ENCODE results near the gene LRIG1. TPM values are rescaled to one million over a fixed set of nuclear protein-coding genes. Genes with fewer than 3 reads are reported as not detected.

LRIG1 gene
- total and polyA plus RNA-seq, 2 donors (not counting 1 experiment from before 2014, with no cell fraction given): 27.9 to 104 TPM

GRCh38 chr3:66344848-66345578, 155.8 kb downstream of the LRIG1 start:
- no peak overlapping the region for H3K4me2 ChIP-seq (ENCODE audit: extremely low read depth, insufficient read depth, low read length)
- no peak overlapping the region for H3K9ac ChIP-seq (ENCODE audit: insufficient read depth, low read length)
- no peak for TF ChIP-seq CTCF (conservative IDR thresholded peaks at IDR 0.05 in 1 of 2, IDR thresholded peaks at IDR 0.05 in 1 of 2; ENCODE audit: low read depth in 1 of 2, low read length in 2 of 2)
- no peak for TF ChIP-seq EZH2 (IDR thresholded peaks at IDR 0.05; ENCODE audit: low read length, missing control alignments)

GRCh38 chr3:66344391-66344811, 156.4 kb downstream of the LRIG1 start:
- H3K79me2 ChIP-seq (ENCODE audit: control insufficient read depth, insufficient read depth, low read length): no peaks in the 10 kb centered on the region
- H3K9ac ChIP-seq (ENCODE audit: insufficient read depth, low read length): no peak overlapping the region
- no peak overlapping the region for H3K4me3 ChIP-seq (replicated peaks in 1 of 4; ENCODE audit: control extremely low read depth in 1 of 4, insufficient read depth in 1 of 4, low read depth in 3 of 4, low read length in 4 of 4)
- H2AFZ ChIP-seq (ENCODE audit: low read length): no peak overlapping the region
- no peaks in the 10 kb centered on the region for H3K4me1 ChIP-seq (ENCODE audit: control insufficient read depth, extremely low read depth, insufficient read depth, low read length)
- H4K20me1 ChIP-seq (ENCODE audit: control insufficient read depth, extremely low read depth, insufficient read depth, low read length): no peaks in the 10 kb centered on the region
- no peak overlapping the region for H3K27ac ChIP-seq (ENCODE audit: insufficient read depth, low read length)
- TF ChIP-seq EZH2 (IDR thresholded peaks at IDR 0.05; ENCODE audit: low read length, missing control alignments) (no peak), CTCF (conservative IDR thresholded peaks at IDR 0.05 in 1 of 2, IDR thresholded peaks at IDR 0.05 in 1 of 2; ENCODE audit: low read depth in 1 of 2, low read length in 2 of 2) (no peak)
- no peaks in the 10 kb centered on the region for H3K36me3 ChIP-seq (ENCODE audit: control insufficient read depth, insufficient read depth, low read length)
- no peaks in the 10 kb centered on the region for H3K27me3 ChIP-seq (ENCODE audit: control insufficient read depth, insufficient read depth, low read length)
- DNase-seq (ENCODE audit: low read depth in 2 of 2): no peak
- H3K4me2 ChIP-seq (ENCODE audit: extremely low read depth, insufficient read depth, low read length): no peak overlapping the region
- H3K9me3 ChIP-seq (ENCODE audit: control insufficient read depth, insufficient read depth, low read depth, low read length): no peaks in the 10 kb centered on the region

More at GRCh38 chr3:66344848-66345578, 155.8 kb downstream of the LRIG1 start:
- no peaks in the 10 kb centered on the region for H3K27me3 ChIP-seq (ENCODE audit: control insufficient read depth, insufficient read depth, low read length)
- no peak overlapping the region for H3K4me3 ChIP-seq (replicated peaks in 1 of 4; ENCODE audit: control extremely low read depth in 1 of 4, insufficient read depth in 1 of 4, low read depth in 3 of 4, low read length in 4 of 4)
- no peaks in the 10 kb centered on the region for H3K36me3 ChIP-seq (ENCODE audit: control insufficient read depth, insufficient read depth, low read length)
- H3K9me3 ChIP-seq (ENCODE audit: control insufficient read depth, insufficient read depth, low read depth, low read length): no peaks in the 10 kb centered on the region
- no peak overlapping the region for H2AFZ ChIP-seq (ENCODE audit: low read length)
- no peak for DNase-seq (ENCODE audit: low read depth in 2 of 2)
- H3K27ac ChIP-seq (ENCODE audit: insufficient read depth, low read length): no peak overlapping the region
- H3K79me2 ChIP-seq (ENCODE audit: control insufficient read depth, insufficient read depth, low read length): no peaks in the 10 kb centered on the region
- H3K4me1 ChIP-seq (ENCODE audit: control insufficient read depth, extremely low read depth, insufficient read depth, low read length): no peaks in the 10 kb centered on the region
- H4K20me1 ChIP-seq (ENCODE audit: control insufficient read depth, extremely low read depth, insufficient read depth, low read length): no peaks in the 10 kb centered on the region

- Histone ChIP-seq H3K36me3 (ENCODE audit: control insufficient read depth, insufficient read depth, low read length) (no peaks in the 10 kb centered on the region), H3K9ac (ENCODE audit: insufficient read depth, low read length) (no peak overlapping the region), H3K4me1 (ENCODE audit: control insufficient read depth, extremely low read depth, insufficient read depth, low read length) (no peaks in the 10 kb centered on the region), H3K4me2 (ENCODE audit: extremely low read depth, insufficient read depth, low read length) (no peak overlapping the region), H3K4me3 (replicated peaks in 1 of 4; ENCODE audit: control extremely low read depth in 1 of 4, insufficient read depth in 1 of 4, low read depth in 3 of 4, low read length in 4 of 4) (no peak overlapping the region), H3K27ac (ENCODE audit: insufficient read depth, low read length) (no peak overlapping the region), H3K27me3 (ENCODE audit: control insufficient read depth, insufficient read depth, low read length) (no peaks in the 10 kb centered on the region), H2AFZ (ENCODE audit: low read length) (no peak overlapping the region), H4K20me1 (ENCODE audit: control insufficient read depth, extremely low read depth, insufficient read depth, low read length) (no peaks in the 10 kb centered on the region), H3K79me2 (ENCODE audit: control insufficient read depth, insufficient read depth, low read length) (no peaks in the 10 kb centered on the region), H3K9me3 (ENCODE audit: control insufficient read depth, insufficient read depth, low read depth, low read length) (no peaks in the 10 kb centered on the region)
- TF ChIP-seq CTCF (conservative IDR thresholded peaks at IDR 0.05 in 1 of 2, IDR thresholded peaks at IDR 0.05 in 1 of 2; ENCODE audit: low read depth in 1 of 2, low read length in 2 of 2) (no peak), EZH2 (IDR thresholded peaks at IDR 0.05; ENCODE audit: low read length, missing control alignments) (no peak)
- DNase-seq (ENCODE audit: low read depth in 2 of 2): no peak
Measured at GRCh38 chr3:66342717-66343356, 158.0 kb downstream of the LRIG1 start.
